Right lobe of liver (tissue), 6 donors: Measurements from ENCODE around the gene TACSTD2. TPM values are rescaled to one million over a fixed set of nuclear protein-coding genes. Genes with fewer than 3 reads are reported as not detected.
"Not testable (repeated sequence)": the region's sequence is repeated elsewhere in the genome, so short reads cannot be mapped to it uniquely, and the experiment has no call there.

Source experiments
- ATAC-seq, 4 donors: fragments of 200-7000 bp; cut with Tn5 transposase; one replicate each; pipeline ENCODE4 v1.9.1; 2020; ENCODE audit warnings: mild to moderate bottlenecking in 4 of 4, moderate library complexity in 4 of 4
- DNase-seq, 3 donors: peaks; one replicate each; pipeline ENCODE4 v3.0.0-alpha.2; 2020
- H3K27ac ChIP-seq, 3 donors: fragments of 200-600 bp; one replicate each; pipeline ENCODE4 v1.8.0; 2022
- H3K27me3 ChIP-seq, 2 donors: fragments of 200-600 bp; one replicate each; pipeline ENCODE4 v1.8.0; 2022
- H3K36me3 ChIP-seq, 4 donors: fragments of 200-600 bp; sonication (generic) in 1 of 4; one replicate each; pipeline versions ENCODE4 v1.5.1 to v1.8.0; 2017 to 2022; ENCODE audit warnings: control low read depth in 1 of 4
- H3K4me1 ChIP-seq, 4 donors: fragments of 200-600 bp; sonication (generic) in 1 of 4; one replicate each; pipeline versions ENCODE4 v1.5.1 to v1.8.0; 2017 to 2022; ENCODE audit warnings: control low read depth in 1 of 4
- H3K4me3 ChIP-seq, 3 donors: fragments of 200-600 bp; one replicate each; pipeline ENCODE4 v1.8.0; 2022
- H3K9me3 ChIP-seq, 4 donors: fragments of 200-600 bp; sonication (generic) in 1 of 4; one replicate each; pipeline versions ENCODE4 v1.5.1 to v1.8.0; 2017 to 2022; ENCODE audit warnings: control low read depth in 1 of 4
- POLR2A ChIP-seq: fragments of 450-650 bp; IDR thresholded peaks from one replicate; pipeline ENCODE4 v1.6.1; 2017; ENCODE audit warnings: antibody characterized with exemption, mild to moderate bottlenecking
- WGBS: methylation state at CpG from one replicate; pipeline ENCODE4 v1.1.6; 2018; ENCODE audit warnings: low coverage, low lambda C conversion rate; ENCODE audit not compliant: insufficient coverage; ENCODE audit errors: missing lambda C conversion rate; 5-methylcytosine and 5-hydroxymethylcytosine counted together
- intact Hi-C, 2 donors: fragments of 100-400 bp; cut with DNase I; formaldehyde crosslinking; loops; one replicate each; pipeline versions ENCODE4 v1.11.2 to v1.14.1; 2022
- total RNA-seq, 6 experiments: library from RNA; depleted of rRNA in 2 of 6; stranded (reverse); fragments of >200 nt in 2 of 6; fragmentation: NEBNext Ultra II Directional in 3 of 6; extraction: Animal tissue kit (Norgen Biotek cat#: 25700) in 3 of 6; gene quantifications; one replicate each; pipeline versions ENCODE4 v1.1.0 to v1.2.4, GENCODE V29; 2016 to 2023
- TF ChIP-seq, protein P1 (sequence below), 4 donors: fragments of 200-600 bp in 3 of 4; fragments of 450-650 bp in 1 of 4; IDR thresholded peaks; one replicate each; pipeline versions ENCODE4 v1.5.1 to v1.8.0; 2016 to 2022; ENCODE audit warnings: antibody characterized with exemption in 4 of 4, mild to moderate bottlenecking in 2 of 4
- donor health status: DM: no; HTN: yes; CAD: no.
- donor health status: DM: no; HTN: no; CAD: no.
- donor health status: DM: no; HTN: no; CAD: no.
- donor health status: DM: no; HTN: yes; CAD: no.
- donor health status: DM: no; HTN: yes; CAD: no.

Gene TACSTD2
- total RNA-seq, 6 experiments from 2014 or later, result 1.0 to 4.7 (median 1.3) TPM

DNA sequence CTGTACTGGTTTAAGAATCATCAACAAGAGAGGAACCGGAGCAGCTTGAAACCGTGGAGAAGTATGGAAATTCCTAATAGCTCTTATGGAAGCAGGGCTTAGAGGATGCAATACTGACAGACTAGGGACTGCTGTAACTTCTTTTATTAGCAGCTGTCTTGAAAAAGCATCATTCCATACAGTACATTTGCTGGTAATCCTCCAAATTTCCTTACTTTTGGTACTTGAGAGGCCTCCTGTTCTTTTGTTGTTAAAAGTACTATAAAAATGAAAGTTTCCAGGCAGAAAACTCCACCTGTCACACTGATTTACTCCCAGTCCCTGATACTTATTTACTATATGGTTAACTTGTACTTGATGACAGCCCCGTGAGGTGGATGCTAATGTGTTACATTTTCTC lies 38.2 kb downstream of the TACSTD2 start:
- no peak overlapping the region for H3K4me3 ChIP-seq
- no peaks in the 10 kb centered on the region for H3K4me1 ChIP-seq
- ATAC-seq, result no peak
- intact Hi-C loops, result no loop called here
- WGBS, result 87% methylated on average over 3 of the region's 3 CpGs
- no peaks in the 10 kb centered on the region for H3K9me3 ChIP-seq
- no peak for TF ChIP-seq POLR2A
- TF ChIP-seq, protein P1, sequence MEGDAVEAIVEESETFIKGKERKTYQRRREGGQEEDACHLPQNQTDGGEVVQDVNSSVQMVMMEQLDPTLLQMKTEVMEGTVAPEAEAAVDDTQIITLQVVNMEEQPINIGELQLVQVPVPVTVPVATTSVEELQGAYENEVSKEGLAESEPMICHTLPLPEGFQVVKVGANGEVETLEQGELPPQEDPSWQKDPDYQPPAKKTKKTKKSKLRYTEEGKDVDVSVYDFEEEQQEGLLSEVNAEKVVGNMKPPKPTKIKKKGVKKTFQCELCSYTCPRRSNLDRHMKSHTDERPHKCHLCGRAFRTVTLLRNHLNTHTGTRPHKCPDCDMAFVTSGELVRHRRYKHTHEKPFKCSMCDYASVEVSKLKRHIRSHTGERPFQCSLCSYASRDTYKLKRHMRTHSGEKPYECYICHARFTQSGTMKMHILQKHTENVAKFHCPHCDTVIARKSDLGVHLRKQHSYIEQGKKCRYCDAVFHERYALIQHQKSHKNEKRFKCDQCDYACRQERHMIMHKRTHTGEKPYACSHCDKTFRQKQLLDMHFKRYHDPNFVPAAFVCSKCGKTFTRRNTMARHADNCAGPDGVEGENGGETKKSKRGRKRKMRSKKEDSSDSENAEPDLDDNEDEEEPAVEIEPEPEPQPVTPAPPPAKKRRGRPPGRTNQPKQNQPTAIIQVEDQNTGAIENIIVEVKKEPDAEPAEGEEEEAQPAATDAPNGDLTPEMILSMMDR (IDR thresholded peaks at IDR 0.05), result no peak
- H3K27ac ChIP-seq, result no peak overlapping the region
- H3K27me3 ChIP-seq, result no peaks in the 10 kb centered on the region
- no peak for DNase-seq
- H3K36me3 ChIP-seq, result no peaks in the 10 kb centered on the region

DNA sequence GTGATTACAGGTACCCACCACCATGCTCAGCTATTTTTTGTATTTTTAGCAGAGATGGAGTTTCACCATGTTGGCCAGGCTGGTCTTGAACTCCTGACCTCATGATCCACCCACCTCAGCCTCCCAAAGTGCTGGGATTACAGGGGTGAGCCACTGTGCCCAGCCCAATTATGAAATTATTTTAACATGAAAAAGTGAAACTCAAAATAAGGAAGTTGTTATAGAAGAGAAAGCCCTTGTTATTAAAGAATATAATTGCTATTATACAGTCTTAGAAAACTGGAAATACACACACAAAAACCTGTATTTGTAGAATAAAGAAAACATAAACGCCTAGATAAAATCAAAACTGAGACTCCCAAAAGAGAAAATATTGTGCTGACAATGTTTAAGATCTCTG lies 45.2 kb downstream of the TACSTD2 start:
- ATAC-seq, H3K4me3 ChIP-seq, H3K9me3 ChIP-seq, H3K36me3 ChIP-seq, H3K4me1 ChIP-seq, H3K27ac ChIP-seq, DNase-seq, H3K27me3 ChIP-seq, intact Hi-C loops: not testable (repeated sequence)
- WGBS, result 84% methylated on average over 1 of the region's 1 CpG

DNA sequence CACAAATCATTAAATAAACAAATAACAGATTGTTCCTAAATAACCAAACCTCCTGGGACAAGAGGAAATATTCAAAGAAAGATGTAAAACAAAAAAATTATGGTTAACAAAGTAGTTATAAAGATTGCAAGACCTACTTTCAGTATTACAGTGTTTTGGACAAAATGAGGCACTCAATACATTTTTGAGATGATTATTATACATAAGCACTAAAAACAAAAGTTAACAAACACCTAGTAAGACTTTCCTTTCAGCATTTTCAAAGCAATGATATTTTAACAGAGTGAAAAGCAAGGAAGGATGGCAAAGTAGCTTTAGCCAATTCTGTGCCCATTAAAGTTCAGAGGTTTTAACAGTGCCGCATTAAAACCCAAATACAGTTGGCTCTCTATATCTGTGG lies 47.8 kb downstream of the TACSTD2 start:
- Histone ChIP-seq H3K27ac (no peak overlapping the region), H3K36me3 (peaks cover 0 to 13% (median 0%) of the 10 kb centered on the region in 4 donors), H3K4me1 (no peaks in the 10 kb centered on the region), H3K27me3 (no peaks in the 10 kb centered on the region), H3K9me3 (no peaks in the 10 kb centered on the region), H3K4me3 (no peak overlapping the region)
- TF ChIP-seq POLR2A, result no peak
- TF ChIP-seq, protein P1 (IDR thresholded peaks at IDR 0.05), result no peak
- intact Hi-C loops, result no loop called here
- 93% methylated on average over 1 of the region's 1 CpG for WGBS
- ATAC-seq (no peak), DNase-seq (no peak)

DNA sequence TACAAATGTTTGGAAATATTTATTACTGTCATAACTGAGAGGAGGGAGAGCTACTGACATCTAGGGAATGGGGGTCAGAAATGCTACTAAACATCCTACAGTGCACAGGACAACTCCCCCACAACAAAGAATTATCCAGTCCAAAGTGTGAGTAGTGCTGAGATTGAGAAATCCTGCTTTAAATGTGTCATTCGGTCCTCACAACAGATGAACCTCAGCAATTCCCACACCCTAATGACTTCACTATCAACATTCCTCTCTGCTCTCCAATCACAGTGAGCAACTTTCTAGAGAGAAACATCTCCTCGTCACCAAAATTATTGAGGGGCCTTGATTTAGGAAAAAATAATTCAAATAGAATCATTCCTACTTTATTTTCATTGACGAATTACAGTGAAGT lies 48.5 kb downstream of the TACSTD2 start:
- WGBS, result 74% methylated on average over 3 of the region's 3 CpGs
- no peak overlapping the region for H3K27ac ChIP-seq
- H3K4me1 ChIP-seq, result no peaks in the 10 kb centered on the region
- DNase-seq, result no peak
- no peaks in the 10 kb centered on the region for H3K27me3 ChIP-seq
- H3K4me3 ChIP-seq, result no peak overlapping the region
- peaks cover 0 to 13% (median 0%) of the 10 kb centered on the region in 4 donors for H3K36me3 ChIP-seq
- H3K9me3 ChIP-seq, result no peaks in the 10 kb centered on the region
- intact Hi-C loops, result no loop called here
- peak in 1 of 4 donors; percentile 70 for ATAC-seq
- TF ChIP-seq POLR2A, result no peak
- TF ChIP-seq, protein P1 (IDR thresholded peaks at IDR 0.05), result no peak

Other genes with a start within 250 kb of the TACSTD2 start
- 10 to 100 TPM; 16.1 to 29.0 (median 18.9) TPM for gene OMA1, start 30.5 kb downstream of the TACSTD2 start, total RNA-seq
- 10 to 100 TPM; 10.2 to 16.3 (median 11.6) TPM for gene MYSM1, start 122.8 kb upstream of the TACSTD2 start, total RNA-seq
- gene JUN, start 206.8 kb upstream of the TACSTD2 start, total RNA-seq, result 100 to 1,000 TPM in 3 of 6 experiments, 10 to 100 TPM in 2, 1 to 10 TPM in 1; 9.3 to 116 (median 88.1) TPM